Measurements from ENCODE around the gene PLPPR3.

- TF ChIP-seq, protein P1, sequence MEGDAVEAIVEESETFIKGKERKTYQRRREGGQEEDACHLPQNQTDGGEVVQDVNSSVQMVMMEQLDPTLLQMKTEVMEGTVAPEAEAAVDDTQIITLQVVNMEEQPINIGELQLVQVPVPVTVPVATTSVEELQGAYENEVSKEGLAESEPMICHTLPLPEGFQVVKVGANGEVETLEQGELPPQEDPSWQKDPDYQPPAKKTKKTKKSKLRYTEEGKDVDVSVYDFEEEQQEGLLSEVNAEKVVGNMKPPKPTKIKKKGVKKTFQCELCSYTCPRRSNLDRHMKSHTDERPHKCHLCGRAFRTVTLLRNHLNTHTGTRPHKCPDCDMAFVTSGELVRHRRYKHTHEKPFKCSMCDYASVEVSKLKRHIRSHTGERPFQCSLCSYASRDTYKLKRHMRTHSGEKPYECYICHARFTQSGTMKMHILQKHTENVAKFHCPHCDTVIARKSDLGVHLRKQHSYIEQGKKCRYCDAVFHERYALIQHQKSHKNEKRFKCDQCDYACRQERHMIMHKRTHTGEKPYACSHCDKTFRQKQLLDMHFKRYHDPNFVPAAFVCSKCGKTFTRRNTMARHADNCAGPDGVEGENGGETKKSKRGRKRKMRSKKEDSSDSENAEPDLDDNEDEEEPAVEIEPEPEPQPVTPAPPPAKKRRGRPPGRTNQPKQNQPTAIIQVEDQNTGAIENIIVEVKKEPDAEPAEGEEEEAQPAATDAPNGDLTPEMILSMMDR (IDR thresholded peaks at IDR 0.05): no peak
- no peak for TF ChIP-seq POLR2A (IDR thresholded peaks at IDR 0.05)
These were observed 29.2 kb upstream of the PLPPR3 start for GRCh38 chr19:850979-851335.

Measured in thyroid gland (tissue), 4 donors.